ENCODE data around the gene IL9. TPM values are rescaled to one million over a fixed set of nuclear protein-coding genes. Genes with fewer than 3 reads are reported as not detected.
A peak's percentile ranks its signal among the peaks of the same experiment; 100 is the strongest.

IL9 gene
- total and polyA plus RNA-seq, 5 donors, result not detected

DNA sequence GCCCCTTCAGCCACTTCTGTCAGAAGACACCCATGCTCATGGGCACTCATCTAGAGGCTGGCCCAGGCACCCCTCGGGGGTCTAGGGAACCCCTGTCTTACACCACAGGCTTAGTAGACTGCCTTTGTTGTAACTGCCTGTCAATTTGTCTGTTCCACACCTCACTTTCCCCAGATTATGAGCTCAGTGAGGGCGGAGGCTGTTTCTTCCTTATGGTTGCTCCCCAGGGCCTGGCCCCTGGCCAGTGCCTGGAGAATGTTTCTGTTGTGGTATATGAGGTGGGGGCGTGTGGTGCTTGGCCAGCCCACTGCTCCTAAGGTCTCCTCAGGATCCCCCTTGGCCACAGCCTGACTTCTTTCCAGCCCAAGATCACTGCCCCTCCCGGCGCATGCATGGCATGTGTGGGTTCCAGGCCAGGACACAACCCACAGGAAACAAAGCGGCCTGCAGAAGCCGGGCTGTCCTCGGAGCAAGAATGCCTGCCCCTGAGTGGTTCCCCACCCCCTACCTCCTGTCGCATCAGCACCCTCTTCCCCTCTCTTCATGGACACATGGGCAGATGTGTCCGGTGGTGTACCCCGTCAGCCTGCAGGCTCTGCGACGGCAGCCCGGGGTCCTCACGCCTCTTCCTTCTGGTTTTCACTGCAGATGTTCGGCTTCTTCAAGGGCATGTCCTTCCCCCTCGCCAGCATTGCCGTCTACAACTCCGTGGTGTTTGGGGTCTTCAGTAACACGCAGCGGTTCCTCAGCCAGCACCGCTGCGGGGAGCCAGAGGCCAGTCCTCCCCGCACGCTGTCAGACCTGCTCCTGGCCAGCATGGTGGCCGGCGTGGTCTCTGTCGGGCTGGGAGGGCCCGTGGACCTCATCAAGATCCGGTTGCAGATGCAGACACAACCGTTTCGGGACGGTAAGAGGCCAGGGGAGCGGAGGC is 43.5 kb downstream of the IL9 start:
- no peaks in the 10 kb centered on the region for H3K9me3 ChIP-seq (ENCODE audit: control insufficient read depth, low read length)
- H3K27ac ChIP-seq (ENCODE audit: low read length), result no peak overlapping the region
- DNase-seq (no peak), ATAC-seq (no peak)
- no peaks in the 10 kb centered on the region for H3K27me3 ChIP-seq (ENCODE audit: control insufficient read depth, insufficient read depth)
- H3K4me1 ChIP-seq (ENCODE audit: control insufficient read depth, insufficient read depth, low read length), result no peaks in the 10 kb centered on the region
- no peak overlapping the region for H3K4me3 ChIP-seq (ENCODE audit: low read length)
- intact Hi-C loops (cut with DNase I), result no loop called here
- WGBS, result 85% methylated on average over 34 of the region's 34 CpGs

DNA sequence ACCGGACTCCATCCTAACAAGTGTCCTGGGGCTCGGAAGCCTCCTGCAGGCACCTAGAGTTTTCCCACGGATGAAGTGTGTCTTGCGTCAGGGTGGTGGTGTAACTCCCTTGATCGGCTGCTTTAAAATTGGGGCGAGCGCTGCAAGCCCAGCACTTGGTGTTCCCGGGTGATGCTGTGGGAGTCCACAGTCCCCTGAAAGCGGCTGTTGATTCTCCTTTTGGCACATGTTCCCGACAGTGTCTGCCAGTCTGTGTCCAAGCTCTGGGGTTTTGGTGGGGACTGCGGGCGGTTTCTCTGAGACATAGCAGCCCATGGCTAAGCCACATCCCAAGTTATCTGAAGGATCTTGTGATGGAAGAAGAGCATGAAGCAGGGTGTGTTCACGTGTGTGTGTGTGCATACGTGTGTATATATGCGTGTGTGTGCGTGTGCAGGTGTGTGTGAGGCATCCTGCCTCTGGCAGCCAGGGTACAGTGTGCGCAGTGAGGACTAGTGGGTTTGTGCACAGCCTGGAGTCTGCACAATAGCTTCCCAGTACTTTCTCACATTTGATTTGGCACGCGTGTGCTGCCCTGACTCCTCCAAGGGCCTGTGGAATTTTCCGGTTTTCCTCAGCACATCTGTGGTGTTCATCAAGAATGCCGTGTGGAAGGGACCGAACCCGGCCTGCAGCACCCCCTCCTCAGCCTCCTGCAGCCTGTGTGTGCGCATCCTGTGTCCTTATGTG is 44.3 kb downstream of the IL9 start:
- DNase-seq (no peak), ATAC-seq (no peak)
- no peaks in the 10 kb centered on the region for H3K4me1 ChIP-seq (ENCODE audit: control insufficient read depth, insufficient read depth, low read length)
- intact Hi-C loops (cut with DNase I), result no loop called here
- H3K4me3 ChIP-seq (ENCODE audit: low read length), result no peak overlapping the region
- no peak overlapping the region for H3K27ac ChIP-seq (ENCODE audit: low read length)
- no peaks in the 10 kb centered on the region for H3K27me3 ChIP-seq (ENCODE audit: control insufficient read depth, insufficient read depth)
- H3K9me3 ChIP-seq (ENCODE audit: control insufficient read depth, low read length), result no peaks in the 10 kb centered on the region
- WGBS, result 77% methylated on average over 24 of the region's 24 CpGs

DNA sequence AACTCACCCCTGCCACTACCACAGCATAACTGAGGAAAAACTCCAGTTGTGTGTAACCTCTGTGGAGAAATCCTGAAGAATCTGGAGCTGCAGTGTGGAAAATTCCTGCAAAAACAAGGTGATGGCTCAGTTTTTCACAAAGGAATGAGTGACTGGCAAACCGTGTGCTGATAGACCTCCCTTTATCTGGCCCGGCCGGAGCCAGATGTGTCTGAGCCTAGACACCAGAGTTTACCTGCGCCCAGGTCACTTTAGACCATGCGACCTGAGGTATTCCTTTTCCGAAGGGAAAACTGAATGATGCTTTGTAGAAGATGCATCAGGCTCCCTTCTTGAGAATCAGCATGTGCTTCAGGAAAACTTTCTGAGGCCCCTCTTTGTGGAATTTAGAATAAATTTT is 45.0 kb downstream of the IL9 start:
- intact Hi-C loops (cut with DNase I), result no loop called here
- no peaks in the 10 kb centered on the region for H3K4me1 ChIP-seq (ENCODE audit: control insufficient read depth, insufficient read depth, low read length)
- ATAC-seq (no peak), DNase-seq (no peak)
- no peak overlapping the region for H3K4me3 ChIP-seq (ENCODE audit: low read length)
- no peaks in the 10 kb centered on the region for H3K27me3 ChIP-seq (ENCODE audit: control insufficient read depth, insufficient read depth)
- H3K27ac ChIP-seq (ENCODE audit: low read length), result no peak overlapping the region
- no peaks in the 10 kb centered on the region for H3K9me3 ChIP-seq (ENCODE audit: control insufficient read depth, low read length)
- 85% methylated on average over 6 of the region's 6 CpGs for WGBS

DNA sequence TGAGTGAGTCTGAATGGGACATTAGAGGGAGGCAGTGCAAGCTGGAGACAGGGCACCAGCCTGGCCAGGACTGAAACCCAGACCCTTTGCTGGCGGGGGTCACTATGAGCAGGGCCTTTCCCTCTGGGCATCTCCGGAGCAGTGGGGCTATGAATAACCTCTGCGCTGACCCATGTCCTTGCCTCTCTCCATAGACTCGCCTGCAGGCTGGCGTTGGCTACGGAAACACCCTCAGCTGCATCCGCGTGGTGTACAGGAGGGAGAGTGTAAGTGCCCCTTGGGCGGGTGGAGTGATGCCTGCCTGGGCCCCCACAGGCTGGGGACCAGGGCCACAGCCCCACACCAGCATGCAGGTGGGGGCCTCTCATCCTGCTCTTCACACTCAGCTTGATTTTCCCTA is 45.4 kb downstream of the IL9 start:
- Histone ChIP-seq H3K27me3 (ENCODE audit: control insufficient read depth, insufficient read depth) (no peaks in the 10 kb centered on the region), H3K27ac (ENCODE audit: low read length) (no peak overlapping the region), H3K4me3 (ENCODE audit: low read length) (no peak overlapping the region), H3K9me3 (ENCODE audit: control insufficient read depth, low read length) (no peaks in the 10 kb centered on the region), H3K4me1 (ENCODE audit: control insufficient read depth, insufficient read depth, low read length) (no peaks in the 10 kb centered on the region)
- no peak for DNase-seq
- WGBS, result 91% methylated on average over 9 of the region's 9 CpGs
- ATAC-seq, result no peak
- intact Hi-C loops (cut with DNase I), result no loop called here

DNA sequence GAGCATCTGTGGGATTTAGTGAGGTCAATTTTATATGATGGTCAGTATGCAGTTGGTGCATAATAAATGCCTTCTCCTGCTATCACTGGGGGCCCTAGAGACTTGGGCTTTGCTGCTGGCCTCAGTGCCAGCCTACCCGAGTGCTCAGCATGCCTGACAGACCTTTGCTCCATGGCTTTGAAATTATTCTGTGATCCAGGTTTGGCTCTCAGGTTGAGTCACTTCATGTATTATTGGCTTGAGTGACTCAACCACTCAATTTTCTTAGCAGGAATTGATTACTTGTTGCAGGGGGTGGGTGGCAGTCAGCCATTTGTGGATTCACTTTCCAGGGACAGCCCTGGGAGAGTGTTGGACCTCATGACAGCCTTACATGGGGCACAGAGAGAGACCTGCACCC is 47.7 kb downstream of the IL9 start:
- 88% methylated on average over 1 of the region's 1 CpG for WGBS
- no peak for ATAC-seq
- Histone ChIP-seq H3K27me3 (ENCODE audit: control insufficient read depth, insufficient read depth) (no peaks in the 10 kb centered on the region), H3K27ac (ENCODE audit: low read length) (no peak overlapping the region), H3K4me3 (ENCODE audit: low read length) (no peak overlapping the region), H3K9me3 (ENCODE audit: control insufficient read depth, low read length) (no peaks in the 10 kb centered on the region), H3K4me1 (ENCODE audit: control insufficient read depth, insufficient read depth, low read length) (no peaks in the 10 kb centered on the region)
- intact Hi-C loops (cut with DNase I), result no loop called here
- DNase-seq, result no peak

DNA sequence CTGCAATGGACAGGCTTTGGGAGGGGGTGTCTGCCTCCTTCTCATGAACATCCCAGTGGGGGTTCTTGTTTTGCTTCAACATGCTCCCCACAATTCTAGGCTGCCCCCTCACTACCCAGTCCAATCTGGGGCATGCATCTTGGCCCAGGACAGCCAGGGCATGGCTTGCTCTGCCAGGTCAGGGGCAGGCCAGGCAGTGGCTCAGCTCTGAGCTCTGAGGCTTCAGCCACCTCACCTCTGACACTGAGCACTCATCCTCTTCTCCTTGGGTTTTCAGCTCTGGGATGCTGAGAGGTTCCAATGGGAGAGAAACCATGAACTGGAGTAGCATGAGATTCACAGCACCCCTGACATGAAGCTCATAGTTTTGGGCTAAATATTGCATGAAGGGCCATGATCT is 49.3 kb downstream of the IL9 start:
- no peaks in the 10 kb centered on the region for H3K4me1 ChIP-seq (ENCODE audit: control insufficient read depth, insufficient read depth, low read length)
- H3K9me3 ChIP-seq (ENCODE audit: control insufficient read depth, low read length), result no peaks in the 10 kb centered on the region
- H3K27ac ChIP-seq (ENCODE audit: low read length), result no peak overlapping the region
- no peak overlapping the region for H3K4me3 ChIP-seq (ENCODE audit: low read length)
- H3K27me3 ChIP-seq (ENCODE audit: control insufficient read depth, insufficient read depth), result no peaks in the 10 kb centered on the region
- no peak for ATAC-seq
- intact Hi-C loops (cut with DNase I), result no loop called here
- DNase-seq, result no peak

DNA sequence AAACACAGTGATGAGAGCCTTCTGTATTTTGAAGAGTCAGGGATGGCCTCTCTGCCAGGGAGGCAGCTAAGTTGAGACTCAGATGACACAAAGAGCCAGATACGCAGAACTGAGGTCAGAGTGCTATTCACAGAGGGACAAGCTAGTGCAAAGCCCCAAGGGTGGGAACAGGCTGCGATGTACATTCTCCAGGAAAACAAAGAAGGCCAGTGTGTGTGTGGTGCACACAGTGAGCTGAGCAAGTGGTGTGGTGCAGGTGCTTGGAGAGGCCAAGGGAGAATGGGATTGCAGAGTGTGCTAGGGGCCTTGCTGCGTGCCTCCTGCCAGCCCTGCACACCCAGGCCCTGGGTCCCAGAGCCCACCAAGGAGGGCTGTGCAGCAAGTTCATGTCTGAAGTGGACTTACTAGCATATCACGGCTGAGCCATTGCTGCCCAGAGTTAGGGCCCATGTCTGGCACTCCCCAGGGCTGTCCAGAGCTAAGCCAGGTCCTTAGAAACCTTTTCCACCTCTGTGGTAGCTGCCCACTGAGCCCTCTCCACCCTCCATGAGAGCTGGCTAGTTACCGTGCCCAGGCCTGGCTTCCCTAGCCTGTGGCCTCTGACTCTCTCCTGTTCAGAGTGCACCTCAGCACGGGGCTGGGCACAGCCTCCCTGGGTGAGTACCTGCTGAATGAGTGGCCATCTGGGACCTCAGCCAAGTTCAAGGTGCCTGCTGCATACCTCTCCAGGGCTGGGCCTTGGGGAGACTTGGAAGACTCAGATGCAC is 51.9 kb downstream of the IL9 start:
- intact Hi-C loops (cut with DNase I), result no loop called here
- no peak overlapping the region for H3K4me3 ChIP-seq (ENCODE audit: low read length)
- H3K4me1 ChIP-seq (ENCODE audit: control insufficient read depth, insufficient read depth, low read length), result no peaks in the 10 kb centered on the region
- H3K27ac ChIP-seq (ENCODE audit: low read length), result no peak overlapping the region
- DNase-seq (no peak), ATAC-seq (peak in 1 of 2 donors; percentile 29)
- H3K9me3 ChIP-seq (ENCODE audit: control insufficient read depth, low read length), result no peaks in the 10 kb centered on the region
- H3K27me3 ChIP-seq (ENCODE audit: control insufficient read depth, insufficient read depth), result peaks cover 2% of the 10 kb centered on the region
- 79% methylated on average over 6 of the region's 6 CpGs for WGBS

DNA sequence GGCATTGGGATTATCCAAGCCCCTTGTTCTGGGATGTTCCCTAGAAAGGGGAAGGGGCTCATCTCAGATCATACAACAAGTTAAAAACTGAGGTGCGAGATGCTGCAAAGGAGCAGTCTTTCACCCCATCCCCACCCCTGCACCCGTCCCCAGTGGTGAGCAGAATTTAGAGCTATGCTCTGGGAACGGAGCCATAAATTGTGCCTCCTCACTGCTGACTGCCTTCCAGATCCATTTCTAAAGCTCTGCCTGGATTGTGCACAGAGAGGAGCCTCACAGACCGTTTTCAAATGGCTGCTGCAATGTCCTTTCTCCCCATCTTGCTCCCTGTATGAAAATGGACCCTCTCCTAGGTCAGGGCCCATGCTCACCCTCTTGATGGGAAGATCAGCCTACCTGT is 52.9 kb downstream of the IL9 start:
- intact Hi-C loops (cut with DNase I), result no loop called here
- no peak for DNase-seq
- ATAC-seq, result peak in 1 of 2 donors; percentile 16
- H3K4me1 ChIP-seq (ENCODE audit: control insufficient read depth, insufficient read depth, low read length), result no peaks in the 10 kb centered on the region
- peaks cover 2% of the 10 kb centered on the region for H3K27me3 ChIP-seq (ENCODE audit: control insufficient read depth, insufficient read depth)
- no peaks in the 10 kb centered on the region for H3K9me3 ChIP-seq (ENCODE audit: control insufficient read depth, low read length)
- 36% methylated on average over 4 of the region's 4 CpGs for WGBS
- no peak overlapping the region for H3K4me3 ChIP-seq (ENCODE audit: low read length)
- H3K27ac ChIP-seq (ENCODE audit: low read length), result no peak overlapping the region

Other genes with a start within 250 kb of the IL9 start
- not detected for gene SLC25A48, start 61.2 kb downstream of the IL9 start, total RNA-seq
- gene SLC25A48, start 61.2 kb downstream of the IL9 start, polyA plus RNA-seq, result 0.25 TPM
- gene LECT2, start 59.1 kb upstream of the IL9 start, total RNA-seq, result not detected
- not detected for gene LECT2, start 59.1 kb upstream of the IL9 start, polyA plus RNA-seq
- 10 to 100 TPM; 41.6 to 60.4 (median 51.2) TPM for gene TGFBI, start 133.1 kb upstream of the IL9 start, total RNA-seq
- gene TGFBI, start 133.1 kb upstream of the IL9 start, polyA plus RNA-seq, result 44.1 TPM
- gene SMAD5, start 237.0 kb upstream of the IL9 start, total RNA-seq, result 10 to 100 TPM; 43.9 to 62.9 (median 58.2) TPM
- gene SMAD5, start 237.0 kb upstream of the IL9 start, polyA plus RNA-seq, result 8.7 TPM